Calu3 (cell line): ENCODE data around the gene LUC7L2. TPM values are rescaled to one million over a fixed set of nuclear protein-coding genes. Genes with fewer than 3 reads are reported as not detected.

ENCODE experiments used
- BruUV-seq: library from RNA; stranded (reverse); fragments of 400-500 nt; replicated peaks from 2 replicates; lab custom pipeline; 2021; lab: Mats Ljungman, UMichigan
- CTCF ChIA-PET: fragments of 300-600 bp; sonication (Branson Sonifier 250); formaldehyde crosslinking; loops from one replicate; lab custom pipeline; 2022; ENCODE audit warnings: antibody characterized with exemption; lab: Charles Lee
- DNase-seq: peaks from one replicate; pipeline ENCODE4 v3.0.0; 2022
- H3K27ac Mint-ChIP-seq: one replicate; pipeline ENCODE4 v1.8.0; 2022; ENCODE audit warnings: mixed read lengths; ENCODE audit not compliant: unreplicated experiment
- H3K27me3 Mint-ChIP-seq: one replicate; pipeline ENCODE4 v1.8.0; 2022; ENCODE audit warnings: mixed read lengths; ENCODE audit not compliant: unreplicated experiment
- H3K36me3 Mint-ChIP-seq: one replicate; pipeline ENCODE4 v1.8.0; 2022; ENCODE audit warnings: mild to moderate bottlenecking, moderate library complexity, mixed read lengths; ENCODE audit not compliant: insufficient read depth, unreplicated experiment
- H3K4me1 Mint-ChIP-seq: one replicate; pipeline ENCODE4 v1.8.0; 2022; ENCODE audit warnings: mild to moderate bottlenecking, low read depth, mixed read lengths; ENCODE audit not compliant: unreplicated experiment
- H3K4me3 Mint-ChIP-seq: one replicate; pipeline ENCODE4 v1.8.0; 2022; ENCODE audit warnings: mild to moderate bottlenecking, low read depth, moderate library complexity, mixed read lengths; ENCODE audit not compliant: unreplicated experiment
- H3K9me3 Mint-ChIP-seq: one replicate; pipeline ENCODE4 v1.8.0; 2022; ENCODE audit warnings: low read depth, mixed read lengths; ENCODE audit not compliant: unreplicated experiment
- CTCF ChIP-seq: fragments of 200-600 bp; IDR thresholded peaks from one replicate; pipeline ENCODE4 v1.8.0; 2022; ENCODE audit warnings: antibody characterized with exemption; ENCODE audit not compliant: unreplicated experiment
- intact Hi-C: fragments of 100-400 bp; cut with micrococcal nuclease; formaldehyde crosslinking; loops from one replicate; pipeline ENCODE4 v1.10.0; 2022; ENCODE audit not compliant: unreplicated experiment
- total RNA-seq: library from RNA; stranded (reverse); gene quantifications from 2 replicates; pipeline ENCODE4 v1.2.3, GENCODE V29; 2022

Gene LUC7L2
- total RNA-seq, 1 experiment from 2014 or later: 88.8 TPM

- intact Hi-C loops: no loop called here
- no peaks in the 10 kb centered on the region for H3K4me1 Mint-ChIP-seq
- no peak for TF ChIP-seq CTCF
- H3K27ac Mint-ChIP-seq: no peak overlapping the region
- DNase-seq: no peak
- H3K4me3 Mint-ChIP-seq: no peak overlapping the region
- CTCF ChIA-PET: no interaction called here
- no peaks in the 10 kb centered on the region for H3K27me3 Mint-ChIP-seq
- H3K9me3 Mint-ChIP-seq: no peaks in the 10 kb centered on the region
- no peaks in the 10 kb centered on the region for H3K36me3 Mint-ChIP-seq
- no TSS peak for BruUV-seq
Observed at GRCh38 chr7:139451638-139452037, 91.9 kb downstream of the LUC7L2 start.

GRCh38 chr7:139452958-139453672 is 93.4 kb downstream of the LUC7L2 start:
- BruUV-seq: no TSS peak
- Mint-ChIP-seq H3K4me1 (no peaks in the 10 kb centered on the region), H3K27ac (no peak overlapping the region), H3K36me3 (no peaks in the 10 kb centered on the region), H3K27me3 (no peaks in the 10 kb centered on the region), H3K9me3 (no peaks in the 10 kb centered on the region), H3K4me3 (no peak overlapping the region)
- intact Hi-C loops: no loop called here
- no peak for DNase-seq
- CTCF ChIA-PET: interaction anchor here (0.6 kb wide), 1 partner anchor 563 kb away, joined by 5 read pairs; no protein-coding TSS in a partner anchor
- TF ChIP-seq CTCF: no peak

- H3K9me3 Mint-ChIP-seq: no peaks in the 10 kb centered on the region
- TF ChIP-seq CTCF: no peak
- intact Hi-C loops: no loop called here
- H3K27me3 Mint-ChIP-seq: no peaks in the 10 kb centered on the region
- H3K27ac Mint-ChIP-seq: no peak overlapping the region
- H3K4me3 Mint-ChIP-seq: no peak overlapping the region
- CTCF ChIA-PET: interaction anchor here (0.5 to 0.6 kb wide), 2 partner anchors 14 to 563 kb away, joined by 5 to 6 read pairs; no protein-coding TSS in a partner anchor
- no peak for DNase-seq
- no TSS peak for BruUV-seq
- H3K4me1 Mint-ChIP-seq: no peaks in the 10 kb centered on the region
- no peaks in the 10 kb centered on the region for H3K36me3 Mint-ChIP-seq
Observed at GRCh38 chr7:139453673-139454321, 94.1 kb downstream of the LUC7L2 start.

- intact Hi-C loops: no loop called here
- Mint-ChIP-seq H3K4me3 (no peak overlapping the region), H3K4me1 (no peaks in the 10 kb centered on the region), H3K27me3 (no peaks in the 10 kb centered on the region), H3K27ac (no peak overlapping the region), H3K9me3 (no peaks in the 10 kb centered on the region), H3K36me3 (no peaks in the 10 kb centered on the region)
- BruUV-seq: no TSS peak
- DNase-seq: no peak
- CTCF ChIA-PET: interaction anchor here (0.7 kb wide), 1 partner anchor 81 kb away, joined by 4 read pairs; no protein-coding TSS in a partner anchor
- TF ChIP-seq CTCF: no peak
Observed at GRCh38 chr7:139455789-139456188, 96.1 kb downstream of the LUC7L2 start.
